HepG2 (cell line): Measurements from ENCODE around the gene UBALD1. TPM values are rescaled to one million over a fixed set of nuclear protein-coding genes. Genes with fewer than 3 reads are reported as not detected.

Experiments
- ATAC-seq: fragments of 200-7000 bp; cut with Tn5 transposase; 3 replicates; pipeline ENCODE4 v1.9.1; 2020; ENCODE audit warnings: mild to moderate bottlenecking, moderate library complexity
- BruUV-seq: library from RNA; stranded (reverse); fragments of 400-500 nt; replicated peaks from 2 replicates; lab custom pipeline; 2021; lab: Mats Ljungman, UMichigan
- CTCF ChIA-PET: fragments of 300-600 bp; formaldehyde crosslinking; extraction: SDS; loops from one replicate; lab custom pipeline; 2021; ENCODE audit warnings: low total read pairs, inconsistent platforms, low intra/inter-chr PET ratio; lab: Yijun Ruan, JAX
- POLR2A ChIA-PET: fragments of 350-600 bp; sonication (Branson Sonifier 250); formaldehyde crosslinking; loops from one replicate; lab custom pipeline; 2020; ENCODE audit warnings: antibody characterized with exemption, inconsistent platforms; lab: Yijun Ruan, JAX
- DNase-seq: peaks from one replicate; pipeline ENCODE4 v3.0.0-alpha.2; 2015; ENCODE audit warnings: low spot score
- FAIRE-seq: peaks from 3 replicates; lab custom pipeline; 2011; peaks lifted over from hg19 to GRCh38; lab: Jason Lieb, UNC
- H2AFZ ChIP-seq: one replicate; pipeline ENCODE4 v1.6.1; 2011; ENCODE audit warnings: low read length, inconsistent platforms
- H3K27ac ChIP-seq: fragments of 300-600 bp; 3 replicates; pipeline ENCODE4 v1.8.0; 2011; ENCODE audit warnings: mixed run types, mild to moderate bottlenecking, mixed read lengths, low read length, inconsistent platforms; ENCODE audit not compliant: insufficient read depth; ENCODE audit errors: extremely low read length
- H3K27me3 ChIP-seq, 2 experiments: fragments of 200-600 bp in 1 of 2; 2 replicates in 1 of 2; 3 replicates in 1 of 2; pipeline versions ENCODE4 v1.6.0 to v1.8.0; 2011; ENCODE audit warnings: low read length in 2 of 2, mild to moderate bottlenecking in 2 of 2, moderate library complexity in 2 of 2, inconsistent platforms in 1 of 2; ENCODE audit not compliant: insufficient read depth in 2 of 2, control insufficient read depth in 1 of 2
- H3K36me3 ChIP-seq, 2 experiments: fragments of 200-600 bp in 1 of 2; replicated peaks in 1 of 2; 2 replicates in 1 of 2; 3 replicates in 1 of 2; pipeline versions ENCODE4 v1.5.1 to v1.8.0; 2011; ENCODE audit warnings: low read length in 2 of 2, inconsistent platforms in 1 of 2; ENCODE audit not compliant: insufficient read depth in 2 of 2, control insufficient read depth in 1 of 2
- H3K4me1 ChIP-seq: 2 replicates; pipeline ENCODE4 v1.5.1; 2012; ENCODE audit warnings: low read length, inconsistent platforms; ENCODE audit not compliant: insufficient read depth
- H3K4me2 ChIP-seq: 2 replicates; pipeline ENCODE4 v1.6.0; 2011; ENCODE audit warnings: low read depth, low read length, inconsistent platforms
- H3K4me3 ChIP-seq, 3 experiments: fragments of 200-600 bp in 1 of 3; sonication (generic), shearing (Covaris generic) in 1 of 3; replicated peaks in 1 of 3; 2 replicates each; pipeline ENCODE4 v1.5.1; 2011 to 2016; ENCODE audit warnings: low read length in 3 of 3, inconsistent platforms in 2 of 3, low read depth in 2 of 3, mild to moderate bottlenecking in 2 of 3, control low read depth in 1 of 3, mixed read lengths in 1 of 3; ENCODE audit not compliant: insufficient read depth in 1 of 3
- H3K79me2 ChIP-seq: one replicate; pipeline ENCODE4 v1.6.1; 2011; ENCODE audit warnings: low read length, inconsistent platforms; ENCODE audit not compliant: insufficient read depth
- H3K9ac ChIP-seq: 2 replicates; pipeline ENCODE4 v1.6.0; 2011; ENCODE audit warnings: mild to moderate bottlenecking, low read depth, low read length, inconsistent platforms; ENCODE audit not compliant: insufficient read depth
- H3K9me3 ChIP-seq: 2 replicates; pipeline ENCODE4 v1.5.1; 2012; ENCODE audit warnings: mild to moderate bottlenecking, low read length
- H4K20me1 ChIP-seq: 2 replicates; pipeline ENCODE4 v1.6.0; 2011; ENCODE audit warnings: inconsistent platforms, mild to moderate bottlenecking, low read length, moderate library complexity; ENCODE audit not compliant: insufficient read depth
- AGO2 ChIP-seq: fragments of 200-400 bp; formaldehyde crosslinking; optimal IDR thresholded peaks from 2 replicates; pipeline ENCODE3; 2017; ENCODE audit warnings: mild to moderate bottlenecking, low read depth, low read length, moderate library complexity
- WGBS: methylation state at CpG from one replicate; pipeline ENCODE4 v1.1.6; 2017; ENCODE audit warnings: low lambda C conversion rate; 5-methylcytosine and 5-hydroxymethylcytosine counted together
- in situ Hi-C: cut with HindIII; loops from 2 replicates; pipeline ENCODE4 v1.10.0; 2017; ENCODE audit warnings: low pct_unique_long_range_greater_than_20kb; ENCODE audit not compliant: extremely low pct_ligation_motif_present
- intact Hi-C: fragments of 100-400 bp; cut with micrococcal nuclease; formaldehyde crosslinking; loops from one replicate; pipeline ENCODE4 v1.10.0; 2022; ENCODE audit not compliant: unreplicated experiment
- polyA plus RNA-seq, 8 experiments: library from polyadenylated mRNA; depleted of rRNA in 3 of 8; stranded (reverse) in 7 of 8; unstranded in 1 of 8; fragments of >200 nt; fragmentation: Illumina TruSeq in 4 of 8; extraction: Trizol in 4 of 8; gene quantifications; 2 replicates each; pipeline versions ENCODE4 v1.2.1 to v1.2.3, GENCODE V29; 2011 to 2016; ENCODE audit warnings: low read depth in 4 of 8, missing spikeins in 1 of 8, mixed read lengths in 1 of 8; ENCODE audit not compliant: insufficient read depth in 1 of 8
- total RNA-seq, 5 experiments: library from RNA; depleted of rRNA; stranded (reverse); fragments of >200 nt; fragmentation: Illumina TruSeq; extraction: Trizol; gene quantifications; 2 replicates each; pipeline ENCODE4 v1.2.3, GENCODE V29; 2016; ENCODE audit warnings: low read depth in 1 of 5
- TF ChIP-seq, protein P1 (sequence below): sonication (generic); formaldehyde crosslinking; IDR thresholded peaks from 2 replicates; pipeline ENCODE4 v1.5.1; 2020; ENCODE audit warnings: missing genetic modification reagents, mild to moderate bottlenecking, borderline replicate concordance
- TF ChIP-seq, protein P2 (sequence below): IDR thresholded peaks from 2 replicates; pipeline ENCODE4 v1.6.1; 2016; ENCODE audit warnings: low read depth, borderline replicate concordance
- TF ChIP-seq, protein P3 (sequence below): sonication (generic); formaldehyde crosslinking; IDR thresholded peaks from 2 replicates; pipeline ENCODE4 v1.5.0; 2020; ENCODE audit warnings: mild to moderate bottlenecking, missing genetic modification reagents

UBALD1 gene
- total and polyA plus RNA-seq, 2 of the 13 experiments (the other 11 are each of a cell fraction or from before 2014, with no cell fraction given): 6.8 to 12.3 TPM

DNA sequence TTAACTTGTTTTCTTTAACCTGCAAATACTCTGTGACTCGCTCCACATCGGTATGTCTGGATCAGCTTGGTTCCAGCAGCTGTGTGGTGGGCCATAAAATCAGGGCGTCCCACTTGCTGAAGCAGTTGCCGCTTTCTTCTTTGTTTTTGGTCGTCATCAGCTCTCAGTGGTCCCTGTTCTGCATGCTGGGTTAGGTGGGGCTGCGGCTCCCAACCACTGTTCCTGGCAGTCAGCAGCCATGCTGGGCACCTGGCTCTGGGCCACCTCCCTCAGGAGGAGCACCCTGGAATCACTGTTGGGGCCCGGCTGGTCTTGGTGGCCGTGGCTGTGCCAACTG lies 32.9 kb upstream of the UBALD1 start (continued):
- TF ChIP-seq, protein P1, sequence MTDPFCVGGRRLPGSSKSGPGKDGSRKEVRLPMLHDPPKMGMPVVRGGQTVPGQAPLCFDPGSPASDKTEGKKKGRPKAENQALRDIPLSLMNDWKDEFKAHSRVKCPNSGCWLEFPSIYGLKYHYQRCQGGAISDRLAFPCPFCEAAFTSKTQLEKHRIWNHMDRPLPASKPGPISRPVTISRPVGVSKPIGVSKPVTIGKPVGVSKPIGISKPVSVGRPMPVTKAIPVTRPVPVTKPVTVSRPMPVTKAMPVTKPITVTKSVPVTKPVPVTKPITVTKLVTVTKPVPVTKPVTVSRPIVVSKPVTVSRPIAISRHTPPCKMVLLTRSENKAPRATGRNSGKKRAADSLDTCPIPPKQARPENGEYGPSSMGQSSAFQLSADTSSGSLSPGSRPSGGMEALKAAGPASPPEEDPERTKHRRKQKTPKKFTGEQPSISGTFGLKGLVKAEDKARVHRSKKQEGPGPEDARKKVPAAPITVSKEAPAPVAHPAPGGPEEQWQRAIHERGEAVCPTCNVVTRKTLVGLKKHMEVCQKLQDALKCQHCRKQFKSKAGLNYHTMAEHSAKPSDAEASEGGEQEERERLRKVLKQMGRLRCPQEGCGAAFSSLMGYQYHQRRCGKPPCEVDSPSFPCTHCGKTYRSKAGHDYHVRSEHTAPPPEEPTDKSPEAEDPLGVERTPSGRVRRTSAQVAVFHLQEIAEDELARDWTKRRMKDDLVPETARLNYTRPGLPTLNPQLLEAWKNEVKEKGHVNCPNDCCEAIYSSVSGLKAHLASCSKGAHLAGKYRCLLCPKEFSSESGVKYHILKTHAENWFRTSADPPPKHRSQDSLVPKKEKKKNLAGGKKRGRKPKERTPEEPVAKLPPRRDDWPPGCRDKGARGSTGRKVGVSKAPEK: no peak
- TF ChIP-seq, protein P2, sequence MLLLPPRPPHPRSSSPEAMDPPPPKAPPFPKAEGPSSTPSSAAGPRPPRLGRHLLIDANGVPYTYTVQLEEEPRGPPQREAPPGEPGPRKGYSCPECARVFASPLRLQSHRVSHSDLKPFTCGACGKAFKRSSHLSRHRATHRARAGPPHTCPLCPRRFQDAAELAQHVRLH (CRISPR knock-in tag): no peak

DNA sequence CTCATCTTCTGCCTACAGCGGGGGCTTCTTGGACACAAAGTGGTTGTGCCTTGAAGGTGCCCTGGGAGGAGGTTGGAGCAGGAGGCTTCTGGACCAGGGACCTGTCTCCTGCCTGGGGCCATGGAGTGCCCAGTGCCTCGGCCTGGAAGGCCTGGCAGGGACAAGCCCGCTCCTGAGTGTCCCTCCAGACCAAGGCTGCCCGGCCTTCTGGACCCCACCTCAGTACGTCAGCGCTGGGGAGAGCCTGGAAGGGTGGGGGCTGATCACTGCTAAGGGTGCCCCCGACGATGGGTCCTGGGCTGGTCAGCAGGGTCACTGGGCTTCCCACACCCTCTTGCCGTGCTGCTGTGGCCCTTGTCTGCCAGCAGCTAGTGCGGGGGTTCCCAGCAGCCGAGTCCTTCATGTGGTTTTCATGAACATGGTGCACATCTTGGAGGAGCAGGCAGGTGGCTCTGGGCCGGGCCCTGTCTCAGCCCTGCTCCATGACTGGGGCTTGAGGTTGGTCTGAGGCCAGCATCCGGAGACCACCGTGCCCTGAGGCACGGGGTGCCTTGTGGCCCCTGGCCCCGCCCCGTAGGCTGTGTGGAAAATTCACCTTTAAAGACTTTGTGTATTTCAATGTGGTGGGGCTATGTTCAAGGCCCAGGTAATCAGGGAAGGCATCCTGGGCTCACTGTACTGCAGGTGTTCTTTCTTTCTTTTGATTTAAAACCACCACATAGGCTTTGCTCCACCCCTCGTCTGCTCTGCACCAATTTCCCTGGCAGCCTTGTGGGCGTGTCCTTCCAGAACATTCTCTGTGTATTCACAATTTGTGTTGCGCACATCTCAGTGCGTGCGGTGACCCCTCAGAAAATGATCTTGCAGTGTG lies 32.3 kb upstream of the UBALD1 start:
- H3K36me3 ChIP-seq: peaks cover 9 to 23% of the 10 kb centered on the region in 2 experiments; a peak in 4 of 5 replicates
- H2AFZ ChIP-seq: no peak overlapping the region
- H3K4me3 ChIP-seq: no peak overlapping the region
- no peak overlapping the region for H3K4me2 ChIP-seq
- no peak overlapping the region for H3K27ac ChIP-seq
- H3K79me2 ChIP-seq: peaks cover 56% of the 10 kb centered on the region
- no peak for FAIRE-seq
- no peaks in the 10 kb centered on the region for H3K27me3 ChIP-seq
- ATAC-seq: no peak
- H4K20me1 ChIP-seq: no peaks in the 10 kb centered on the region
- no TSS peak for BruUV-seq
- H3K4me1 ChIP-seq: peaks cover 33% of the 10 kb centered on the region
- in situ Hi-C loops: no loop called here
- ChIA-PET POLR2A (no interaction called here), CTCF (no interaction called here)
- DNase-seq: no peak
- intact Hi-C loops: no loop called here
- no peak overlapping the region for H3K9ac ChIP-seq
- 97% methylated on average over 15 of the region's 22 CpGs for WGBS
- peak; percentile 42 for TF ChIP-seq AGO2
- TF ChIP-seq, protein P3, sequence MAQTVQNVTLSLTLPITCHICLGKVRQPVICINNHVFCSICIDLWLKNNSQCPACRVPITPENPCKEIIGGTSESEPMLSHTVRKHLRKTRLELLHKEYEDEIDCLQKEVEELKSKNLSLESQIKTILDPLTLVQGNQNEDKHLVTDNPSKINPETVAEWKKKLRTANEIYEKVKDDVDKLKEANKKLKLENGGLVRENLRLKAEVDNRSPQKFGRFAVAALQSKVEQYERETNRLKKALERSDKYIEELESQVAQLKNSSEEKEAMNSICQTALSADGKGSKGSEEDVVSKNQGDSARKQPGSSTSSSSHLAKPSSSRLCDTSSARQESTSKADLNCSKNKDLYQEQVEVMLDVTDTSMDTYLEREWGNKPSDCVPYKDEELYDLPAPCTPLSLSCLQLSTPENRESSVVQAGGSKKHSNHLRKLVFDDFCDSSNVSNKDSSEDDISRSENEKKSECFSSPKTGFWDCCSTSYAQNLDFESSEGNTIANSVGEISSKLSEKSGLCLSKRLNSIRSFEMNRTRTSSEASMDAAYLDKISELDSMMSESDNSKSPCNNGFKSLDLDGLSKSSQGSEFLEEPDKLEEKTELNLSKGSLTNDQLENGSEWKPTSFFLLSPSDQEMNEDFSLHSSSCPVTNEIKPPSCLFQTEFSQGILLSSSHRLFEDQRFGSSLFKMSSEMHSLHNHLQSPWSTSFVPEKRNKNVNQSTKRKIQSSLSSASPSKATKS (CRISPR knock-in tag): no peak
- TF ChIP-seq, all 625 proteins: peak for 1
- H3K9me3 ChIP-seq: no peaks in the 10 kb centered on the region
